Astrocyte (in vitro differentiated cells and primary cell): ENCODE measurements around the gene SNAP47. TPM values are rescaled to one million over a fixed set of nuclear protein-coding genes. Genes with fewer than 3 reads are reported as not detected.

Experiments
- DNase-seq: peaks from one replicate; pipeline ENCODE4 v3.0.0-alpha.2; 2010; ENCODE audit warnings: low read depth
- FAIRE-seq: peaks from 2 replicates; lab custom pipeline; 2011; peaks lifted over from hg19 to GRCh38; lab: Jason Lieb, UNC
- H2AFZ ChIP-seq: 2 replicates; pipeline ENCODE4 v1.6.0; 2012; ENCODE audit warnings: low read depth, low read length, inconsistent platforms
- H3K27ac ChIP-seq: 2 replicates; pipeline ENCODE4 v1.5.1; 2011; ENCODE audit warnings: low read depth, low read length, inconsistent platforms
- H3K27me3 ChIP-seq: 2 replicates; pipeline ENCODE4 v1.6.0; 2011; ENCODE audit warnings: low read length, inconsistent platforms; ENCODE audit not compliant: insufficient read depth
- H3K36me3 ChIP-seq: 2 replicates; pipeline ENCODE4 v1.5.1; 2011; ENCODE audit warnings: low read length, inconsistent platforms; ENCODE audit not compliant: insufficient read depth
- H3K4me1 ChIP-seq: 2 replicates; pipeline ENCODE4 v1.5.1; 2011; ENCODE audit warnings: low read length, inconsistent platforms; ENCODE audit not compliant: insufficient read depth
- H3K4me2 ChIP-seq: 2 replicates; pipeline ENCODE4 v1.6.0; 2012; ENCODE audit warnings: low read length, inconsistent platforms
- H3K4me3 ChIP-seq: 2 replicates; pipeline ENCODE4 v1.5.1; 2011; ENCODE audit warnings: low read depth, mild to moderate bottlenecking, low read length, inconsistent platforms; ENCODE audit not compliant: insufficient read depth
- H3K79me2 ChIP-seq: 2 replicates; pipeline ENCODE4 v1.6.0; 2012; ENCODE audit warnings: mild to moderate bottlenecking, low read length, inconsistent platforms; ENCODE audit not compliant: insufficient read depth
- H3K9ac ChIP-seq: 2 replicates; pipeline ENCODE4 v1.6.0; 2012; ENCODE audit warnings: mild to moderate bottlenecking, low read length, inconsistent platforms
- H3K9me3 ChIP-seq: 2 replicates; pipeline ENCODE4 v1.5.1; 2012; ENCODE audit warnings: low read depth, mild to moderate bottlenecking, low read length, inconsistent platforms; ENCODE audit not compliant: insufficient read depth
- H4K20me1 ChIP-seq: 2 replicates; pipeline ENCODE4 v1.6.0; 2012; ENCODE audit warnings: low read length, inconsistent platforms; ENCODE audit not compliant: insufficient read depth
- H3K27ac Mint-ChIP-seq: one replicate; pipeline ENCODE4 v1.8.0; 2021; ENCODE audit warnings: mild to moderate bottlenecking, mixed read lengths; ENCODE audit not compliant: unreplicated experiment
- H3K27me3 Mint-ChIP-seq: one replicate; pipeline ENCODE4 v1.8.0; 2021; ENCODE audit warnings: low read depth, mixed read lengths; ENCODE audit not compliant: unreplicated experiment
- H3K36me3 Mint-ChIP-seq: one replicate; pipeline ENCODE4 v1.8.0; 2021; ENCODE audit warnings: low read depth, mixed read lengths; ENCODE audit not compliant: unreplicated experiment
- H3K4me1 Mint-ChIP-seq: one replicate; pipeline ENCODE4 v1.8.0; 2021; ENCODE audit warnings: low read depth, mixed read lengths; ENCODE audit not compliant: unreplicated experiment
- H3K4me3 Mint-ChIP-seq: one replicate; pipeline ENCODE4 v1.8.0; 2021; ENCODE audit warnings: mild to moderate bottlenecking, moderate library complexity, mixed read lengths; ENCODE audit not compliant: unreplicated experiment
- H3K9me3 Mint-ChIP-seq: one replicate; pipeline ENCODE4 v1.8.0; 2021; ENCODE audit warnings: mild to moderate bottlenecking, mixed read lengths; ENCODE audit not compliant: unreplicated experiment
- CTCF ChIP-seq: IDR thresholded peaks from 2 replicates; pipeline ENCODE4 v1.5.1; 2011; ENCODE audit warnings: low read depth, mild to moderate bottlenecking, inconsistent platforms, low read length, moderate library complexity; ENCODE audit not compliant: insufficient read depth
- EZH2 ChIP-seq: IDR thresholded peaks from 2 replicates; pipeline ENCODE4 v1.6.1; 2012; ENCODE audit warnings: mild to moderate bottlenecking, low read length, inconsistent platforms; ENCODE audit not compliant: insufficient read depth
- total RNA-seq: library from RNA; stranded (reverse); gene quantifications from 2 replicates; pipeline ENCODE4 v1.2.1, GENCODE V29; 2021

The SNAP47 gene
- total RNA-seq, 1 donor from 2014 or later = 31.9 TPM

- peak overlapping the region; percentile 66 for H3K9ac ChIP-seq
- FAIRE-seq (peak; percentile 84), DNase-seq (peak; percentile 83)
- Mint-ChIP-seq H3K4me1 (peaks cover 24% of the 10 kb centered on the region), H3K27me3 (no peaks in the 10 kb centered on the region), H3K36me3 (peaks cover 11% of the 10 kb centered on the region), H3K4me3 (no peak overlapping the region), H3K27ac (peak overlapping the region; percentile 53), H3K9me3 (no peaks in the 10 kb centered on the region)
- peak overlapping the region; percentile 43 for H2AFZ ChIP-seq
- H3K79me2 ChIP-seq = no peaks in the 10 kb centered on the region
- H3K27ac ChIP-seq = peak overlapping the region; percentile 89
- peaks cover 5% of the 10 kb centered on the region for H3K36me3 ChIP-seq
- H4K20me1 ChIP-seq = no peaks in the 10 kb centered on the region
- no peaks in the 10 kb centered on the region for H3K9me3 ChIP-seq
- no peak overlapping the region for H3K4me3 ChIP-seq
- H3K4me1 ChIP-seq = peaks cover 55% of the 10 kb centered on the region
- no peaks in the 10 kb centered on the region for H3K27me3 ChIP-seq
- no peak for TF ChIP-seq CTCF
- H3K4me2 ChIP-seq = peak overlapping the region; percentile 60
These were observed 39.8 kb downstream of the SNAP47 start for GRCh38 chr1:227774821-227775661.

- Mint-ChIP-seq H3K36me3 (peaks cover 9% of the 10 kb centered on the region), H3K9me3 (no peaks in the 10 kb centered on the region), H3K27ac (peak overlapping the region; percentile 90), H3K27me3 (no peaks in the 10 kb centered on the region), H3K4me1 (peaks cover 24% of the 10 kb centered on the region), H3K4me3 (peak overlapping the region; percentile 52)
- FAIRE-seq (no peak), DNase-seq (peak; percentile 59)
- Histone ChIP-seq H3K4me1 (peaks cover 55% of the 10 kb centered on the region), H3K79me2 (no peaks in the 10 kb centered on the region), H3K27me3 (no peaks in the 10 kb centered on the region), H4K20me1 (no peaks in the 10 kb centered on the region), H3K4me2 (peak overlapping the region; percentile 60), H3K36me3 (peaks cover 5% of the 10 kb centered on the region), H3K9me3 (no peaks in the 10 kb centered on the region), H2AFZ (peak overlapping the region; percentile 4), H3K4me3 (no peak overlapping the region), H3K9ac (peak overlapping the region; percentile 66), H3K27ac (peak overlapping the region; percentile 89)
- no peak for TF ChIP-seq CTCF
- TF ChIP-seq EZH2 = no peak
These were observed 40.6 kb downstream of the SNAP47 start for GRCh38 chr1:227775841-227776240.

- H4K20me1 ChIP-seq = no peaks in the 10 kb centered on the region
- Mint-ChIP-seq H3K27me3 (no peaks in the 10 kb centered on the region), H3K4me3 (peak overlapping the region; percentile 52), H3K9me3 (no peaks in the 10 kb centered on the region), H3K4me1 (peaks cover 24% of the 10 kb centered on the region), H3K36me3 (peaks cover 9% of the 10 kb centered on the region), H3K27ac (peak overlapping the region; percentile 90)
- H3K4me1 ChIP-seq = peaks cover 55% of the 10 kb centered on the region
- H3K27ac ChIP-seq = peak overlapping the region; percentile 89
- H3K79me2 ChIP-seq = no peaks in the 10 kb centered on the region
- H3K36me3 ChIP-seq = peaks cover 5% of the 10 kb centered on the region
- FAIRE-seq = peak; percentile 97
- DNase-seq = peak; percentile 96
- peak overlapping the region; percentile 66 for H3K9ac ChIP-seq
- TF ChIP-seq EZH2 (no peak), CTCF (no peak)
- no peaks in the 10 kb centered on the region for H3K27me3 ChIP-seq
- no peaks in the 10 kb centered on the region for H3K9me3 ChIP-seq
- H3K4me3 ChIP-seq = no peak overlapping the region
- no peak overlapping the region for H2AFZ ChIP-seq
- peak overlapping the region; percentile 60 for H3K4me2 ChIP-seq
These were observed 41.1 kb downstream of the SNAP47 start for GRCh38 chr1:227776331-227776771.
